ENCODE results near the gene MEIS2. TPM values are rescaled to one million over a fixed set of nuclear protein-coding genes. Genes with fewer than 3 reads are reported as not detected.

MEIS2 gene
- total RNA-seq, 1 donor from 2014 or later: 44.9 TPM

- DNase-seq (no peak), ATAC-seq (no peak)
- intact Hi-C loops (cut with micrococcal nuclease): no loop called here
Observed at GRCh38 chr15:37117030-37117429, 16.7 kb upstream of the MEIS2 start.

- DNase-seq (no peak), ATAC-seq (no peak)
- intact Hi-C loops (cut with micrococcal nuclease): no loop called here
Observed at GRCh38 chr15:37115538-37115937, 15.2 kb upstream of the MEIS2 start.

- no peak for ATAC-seq
- DNase-seq: no peak
- intact Hi-C loops (cut with micrococcal nuclease): loop anchor here (5.0 kb wide), 1 partner anchor 231 kb away; no protein-coding TSS in a partner anchor
Observed at GRCh38 chr15:37112971-37113670, 12.8 kb upstream of the MEIS2 start.

- intact Hi-C loops (cut with micrococcal nuclease): loop anchor here (5.0 kb wide), 1 partner anchor 230 kb away; no protein-coding TSS in a partner anchor
- ATAC-seq (no peak), DNase-seq (no peak)
Observed at GRCh38 chr15:37112171-37112570, 11.8 kb upstream of the MEIS2 start.

GRCh38 chr15:37111427-37111717 is 11.0 kb upstream of the MEIS2 start:
- intact Hi-C loops (cut with micrococcal nuclease): loop anchor here (5.0 kb wide), 1 partner anchor 229 kb away; no protein-coding TSS in a partner anchor

GRCh38 chr15:37109872-37110572 is 9.7 kb upstream of the MEIS2 start:
- intact Hi-C loops (cut with micrococcal nuclease): loop anchor here (5.0 kb wide), 1 partner anchor 228 kb away; no protein-coding TSS in a partner anchor
- ATAC-seq (peak; percentile 87), DNase-seq (peak; percentile 77)

More at GRCh38 chr15:37111427-37111717, 11.0 kb upstream of the MEIS2 start:
- DNase-seq (no peak), ATAC-seq (no peak)

- ATAC-seq (no peak), DNase-seq (no peak)
Observed at GRCh38 chr15:37109168-37109871, 9.0 kb upstream of the MEIS2 start.

GRCh38 chr15:37108381-37109167 is 8.2 kb upstream of the MEIS2 start:
- ATAC-seq (no peak), DNase-seq (no peak)
- intact Hi-C loops (cut with micrococcal nuclease): no loop called here

More at GRCh38 chr15:37109168-37109871, 9.0 kb upstream of the MEIS2 start:
- intact Hi-C loops (cut with micrococcal nuclease): no loop called here

- intact Hi-C loops (cut with micrococcal nuclease): no loop called here
Observed at GRCh38 chr15:37107744-37108380, 7.5 kb upstream of the MEIS2 start.

GRCh38 chr15:37107071-37107743 is 6.9 kb upstream of the MEIS2 start:
- intact Hi-C loops (cut with micrococcal nuclease): no loop called here
- ATAC-seq (no peak), DNase-seq (peak; percentile 31)

More at GRCh38 chr15:37107744-37108380, 7.5 kb upstream of the MEIS2 start:
- no peak for ATAC-seq
- DNase-seq: no peak

GRCh38 chr15:37106490-37107001 is 6.2 kb upstream of the MEIS2 start:
- DNase-seq: peak; percentile 78
- intact Hi-C loops (cut with micrococcal nuclease): no loop called here
- no peak for ATAC-seq

GRCh38 chr15:37105889-37106288 is 5.5 kb upstream of the MEIS2 start:
- intact Hi-C loops (cut with micrococcal nuclease): no loop called here
- ATAC-seq: no peak
- DNase-seq: no peak

- intact Hi-C loops (cut with micrococcal nuclease): no loop called here
- no peak for DNase-seq
- no peak for ATAC-seq
Observed at GRCh38 chr15:37105029-37105428, 4.7 kb upstream of the MEIS2 start.

GRCh38 chr15:37104424-37104981 is 4.2 kb upstream of the MEIS2 start:
- intact Hi-C loops (cut with micrococcal nuclease): no loop called here
- ATAC-seq (no peak), DNase-seq (no peak)

- ATAC-seq (no peak), DNase-seq (no peak)
- intact Hi-C loops (cut with micrococcal nuclease): no loop called here
Observed at GRCh38 chr15:37103475-37104423, 3.4 kb upstream of the MEIS2 start.

GRCh38 chr15:37103163-37103435 is 2.8 kb upstream of the MEIS2 start:
- no peak for DNase-seq
- intact Hi-C loops (cut with micrococcal nuclease): no loop called here
- no peak for ATAC-seq

All from left ventricle myocardium superior (tissue), 1 donor.